ENCODE results near the gene CLSTN2.

The CLSTN2 gene

GRCh38 chr3:140529096-140529495 is 594.1 kb downstream of the CLSTN2 start:
- no peak for DNase-seq

DNA sequence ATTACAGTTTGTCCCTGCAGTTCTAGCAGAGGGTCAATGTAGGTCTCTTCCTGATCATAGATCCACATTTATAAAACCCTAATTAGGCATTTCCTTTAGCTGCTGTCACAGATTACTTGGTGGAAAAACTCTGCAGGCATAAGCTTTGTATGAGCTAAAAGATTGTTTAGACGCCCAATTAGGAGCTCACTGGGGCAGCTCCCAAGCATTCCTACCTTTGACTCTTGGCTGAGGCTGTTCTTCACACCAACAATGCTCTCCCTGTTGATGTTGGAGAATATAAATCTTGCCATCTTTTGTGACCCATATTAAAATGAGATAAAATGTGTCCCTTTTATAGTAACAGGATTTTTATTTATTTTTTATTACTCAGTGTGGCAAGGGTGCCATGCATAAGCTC is 594.6 kb downstream of the CLSTN2 start:
- DNase-seq: no peak

DNA sequence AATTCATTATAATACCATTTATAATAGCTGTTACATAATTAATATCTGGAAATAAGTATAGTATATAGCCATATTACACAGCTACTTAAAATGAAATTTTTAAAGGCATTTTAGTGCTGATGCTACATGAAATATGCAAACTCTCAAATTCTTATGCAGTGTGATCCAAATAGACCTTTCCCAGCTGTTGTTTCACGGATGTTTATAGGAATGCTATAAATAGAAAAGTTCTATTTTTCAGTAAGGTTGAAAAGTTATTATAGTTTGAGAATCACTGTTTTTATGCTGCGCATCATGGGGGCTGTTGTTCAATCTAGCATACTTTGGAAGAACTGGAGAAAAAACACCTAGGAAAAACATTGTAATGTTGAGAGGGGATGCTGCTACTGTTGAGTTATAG is 595.1 kb downstream of the CLSTN2 start:
- no peak for DNase-seq

- no peak for DNase-seq
Observed at GRCh38 chr3:140530603-140531002, 595.6 kb downstream of the CLSTN2 start.

GRCh38 chr3:140532793-140533330 is 597.9 kb downstream of the CLSTN2 start:
- DNase-seq: no peak

DNA sequence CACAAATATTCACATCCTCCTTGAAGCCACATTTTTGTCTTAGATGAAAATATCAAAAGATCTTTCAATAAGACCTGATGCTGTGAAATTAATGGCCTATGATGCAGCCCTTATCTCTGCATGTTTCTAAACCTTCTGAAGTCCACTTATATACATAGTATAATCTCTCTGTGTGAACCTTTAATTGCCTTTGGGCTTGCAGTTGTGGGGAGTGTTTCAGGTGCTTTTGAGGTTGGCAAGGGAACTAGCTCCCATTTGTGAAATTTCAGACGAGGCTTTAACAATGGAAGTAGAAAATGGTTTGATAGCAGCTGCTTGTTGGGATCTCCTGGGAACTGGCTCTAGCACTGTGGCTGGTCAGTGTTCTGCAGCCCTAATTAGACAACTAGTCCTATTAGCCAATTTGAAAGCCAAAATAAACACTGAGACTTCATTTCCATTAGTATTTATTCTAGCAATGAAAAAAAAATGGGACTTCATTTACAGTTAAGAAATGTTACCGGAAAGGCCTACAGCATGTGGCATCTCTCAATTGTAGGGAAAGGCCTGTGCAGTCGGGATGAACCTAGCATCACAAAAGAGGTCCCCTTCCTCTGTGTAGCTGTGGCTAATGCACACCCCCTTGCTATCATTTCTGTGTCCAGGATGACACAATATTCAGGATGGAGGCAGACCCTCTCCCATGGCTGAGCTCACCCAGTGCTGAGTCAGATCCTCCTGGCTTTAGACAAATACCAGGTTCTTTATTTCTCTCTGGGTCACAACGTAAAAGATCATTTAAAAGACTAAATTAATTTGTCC is 602.1 kb downstream of the CLSTN2 start:
- DNase-seq: no peak

GRCh38 chr3:140537727-140538082 is 602.7 kb downstream of the CLSTN2 start:
- no peak for DNase-seq

- DNase-seq: no peak
Observed at GRCh38 chr3:140540262-140540661, 605.3 kb downstream of the CLSTN2 start.

- no peak for DNase-seq
Observed at GRCh38 chr3:140541975-140542653, 607.1 kb downstream of the CLSTN2 start.

DNA sequence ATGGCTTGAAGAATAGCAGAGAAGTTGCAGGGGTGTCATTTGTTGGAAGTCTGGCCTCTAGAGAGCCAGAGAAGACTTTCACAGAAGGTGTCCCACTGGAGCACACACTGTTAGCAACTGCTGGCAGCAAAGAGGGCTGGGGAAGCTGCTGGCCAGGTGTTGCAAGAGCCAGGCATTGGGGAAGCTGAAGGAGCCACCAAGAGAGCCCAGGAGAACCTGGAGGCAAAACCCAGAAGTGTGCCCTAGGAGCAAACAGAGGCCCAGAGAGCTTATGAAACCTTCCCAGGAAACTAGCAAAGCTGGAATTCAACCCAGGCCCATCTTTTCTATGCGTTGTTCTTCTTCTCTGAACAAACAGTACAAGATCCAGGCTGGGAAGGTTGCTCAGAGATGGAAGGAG is 610.2 kb downstream of the CLSTN2 start:
- no peak for DNase-seq

DNA sequence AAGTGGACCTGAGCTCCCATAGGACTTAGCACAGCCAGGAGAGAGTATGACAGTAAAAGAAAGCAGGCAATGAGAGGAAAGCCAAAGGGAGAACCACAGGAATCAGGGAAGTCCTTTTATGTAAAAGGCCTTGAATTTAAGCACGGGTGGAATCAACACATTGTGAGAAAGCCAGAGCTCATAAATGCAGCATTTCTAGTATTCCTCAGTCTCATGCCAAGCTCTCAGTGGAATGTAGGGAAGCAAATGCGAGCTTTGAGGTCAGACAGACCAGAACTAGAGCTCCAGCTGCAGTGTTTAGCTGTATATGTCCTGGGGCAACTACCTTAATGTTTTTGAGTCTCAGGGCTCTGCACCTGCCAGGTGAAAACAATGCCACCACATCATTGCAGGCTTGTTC is 610.8 kb downstream of the CLSTN2 start:
- DNase-seq: no peak

DNA sequence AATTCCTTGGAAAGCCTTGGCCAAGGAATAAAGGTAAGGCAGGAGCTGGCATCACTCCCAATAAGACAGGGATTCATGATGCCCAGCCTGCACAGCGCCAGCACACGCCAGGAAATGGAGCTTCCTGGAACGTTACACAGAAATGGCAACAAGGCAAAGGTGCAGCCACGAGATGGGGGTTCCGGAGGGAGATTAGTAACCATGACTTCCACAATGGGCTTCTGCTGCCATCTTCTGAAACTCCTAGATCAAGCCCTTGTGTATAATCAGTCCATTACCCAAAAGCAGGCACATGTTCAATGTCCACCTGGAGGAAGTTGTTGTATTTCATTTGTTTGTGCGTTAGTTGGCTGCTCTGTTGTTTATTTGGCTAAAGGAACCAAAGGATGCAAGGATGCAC is 611.7 kb downstream of the CLSTN2 start:
- no peak for DNase-seq

- no peak for DNase-seq
Observed at GRCh38 chr3:140552403-140552802, 617.4 kb downstream of the CLSTN2 start.

- DNase-seq: no peak
Observed at GRCh38 chr3:140552898-140553297, 617.9 kb downstream of the CLSTN2 start.

DNA sequence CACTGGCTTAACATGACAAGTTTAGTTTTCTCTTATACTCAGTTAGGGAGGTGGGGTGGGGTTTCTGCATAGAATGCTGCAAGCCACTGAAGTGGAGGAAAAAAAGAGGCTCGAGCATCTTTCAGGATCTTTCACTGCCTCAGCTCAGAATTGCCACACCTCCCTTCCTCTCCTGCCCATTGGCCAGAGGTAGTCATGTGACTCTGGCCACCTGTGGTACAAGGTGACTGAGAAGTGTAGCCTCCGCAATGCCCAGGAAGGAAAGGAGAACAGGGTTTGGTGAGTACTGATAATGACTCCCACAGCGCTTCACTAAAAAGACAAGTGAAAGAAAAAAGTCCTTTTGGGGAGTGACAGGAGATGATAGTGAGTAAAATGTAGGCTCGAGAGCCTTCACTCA is 618.6 kb downstream of the CLSTN2 start:
- DNase-seq: no peak

DNA sequence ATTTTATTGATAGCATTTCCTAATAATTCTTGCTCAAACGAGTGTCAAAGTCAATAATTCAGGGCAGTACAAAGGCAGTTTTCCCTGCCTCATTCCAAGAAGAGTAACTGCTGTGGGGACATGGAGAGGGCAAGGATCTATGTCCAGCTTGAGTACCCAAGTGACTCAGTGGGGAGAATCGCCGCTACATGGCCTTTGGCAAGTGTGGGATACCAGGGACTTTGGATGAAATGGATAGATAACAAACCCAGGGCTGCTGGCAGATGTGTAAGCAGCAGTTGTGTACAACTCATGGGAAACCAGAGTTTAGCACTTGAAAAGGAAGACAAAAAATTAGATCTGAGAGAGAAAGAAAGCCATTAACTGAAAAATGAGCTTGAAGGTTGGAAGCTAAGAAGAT is 620.7 kb downstream of the CLSTN2 start:
- DNase-seq: no peak

GRCh38 chr3:140557476-140557875 is 622.5 kb downstream of the CLSTN2 start:
- no peak for DNase-seq

DNA sequence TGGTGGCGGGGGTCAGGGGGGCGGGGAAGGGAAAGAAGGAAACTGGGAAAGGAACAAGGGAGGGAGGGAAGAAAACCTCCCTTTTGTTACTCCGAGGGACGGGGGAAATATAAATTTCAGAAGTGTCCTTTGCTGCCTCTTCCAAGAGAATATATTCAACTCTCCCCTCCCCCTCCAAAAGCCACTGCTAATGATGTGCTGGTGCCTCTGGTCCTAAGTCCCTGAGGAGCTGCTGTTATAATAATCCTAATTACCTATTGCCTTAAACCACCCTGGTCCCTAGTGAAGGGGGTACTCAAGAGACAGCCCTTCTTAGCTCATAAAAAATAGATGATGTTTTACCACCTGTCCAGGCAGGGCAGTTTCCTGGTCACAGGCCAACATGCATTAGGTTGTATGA is 624.6 kb downstream of the CLSTN2 start:
- no peak for DNase-seq

DNA sequence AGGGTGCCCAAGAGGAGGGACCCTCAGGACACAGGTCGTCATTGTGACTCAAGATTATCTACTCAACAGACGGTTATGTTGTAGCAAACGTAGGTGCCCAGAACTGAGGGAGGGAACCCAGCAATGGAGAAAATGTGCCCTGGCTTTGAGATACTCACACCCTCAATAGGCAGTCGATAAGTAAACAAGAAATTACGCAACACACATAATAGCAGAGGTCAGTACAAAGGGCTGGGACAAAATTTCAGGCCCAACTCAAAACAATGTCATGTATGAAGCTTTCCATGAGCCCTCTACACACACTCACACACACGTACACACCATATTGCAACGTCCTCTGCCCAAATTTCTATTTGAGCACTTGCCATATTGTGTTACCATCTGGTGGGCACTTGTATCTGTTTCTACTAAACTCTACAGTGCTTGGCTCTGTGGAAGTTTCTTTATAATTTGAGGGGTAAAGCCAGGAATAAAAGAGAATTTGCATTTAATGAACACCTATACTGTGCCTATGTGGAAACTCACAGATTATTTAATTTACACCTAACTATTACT is 628.3 kb downstream of the CLSTN2 start:
- no peak for DNase-seq

- no peak for DNase-seq
Observed at GRCh38 chr3:140568131-140568530, 633.1 kb downstream of the CLSTN2 start.

GRCh38 chr3:140568842-140569520 is 634.0 kb downstream of the CLSTN2 start:
- no peak for DNase-seq

DNA sequence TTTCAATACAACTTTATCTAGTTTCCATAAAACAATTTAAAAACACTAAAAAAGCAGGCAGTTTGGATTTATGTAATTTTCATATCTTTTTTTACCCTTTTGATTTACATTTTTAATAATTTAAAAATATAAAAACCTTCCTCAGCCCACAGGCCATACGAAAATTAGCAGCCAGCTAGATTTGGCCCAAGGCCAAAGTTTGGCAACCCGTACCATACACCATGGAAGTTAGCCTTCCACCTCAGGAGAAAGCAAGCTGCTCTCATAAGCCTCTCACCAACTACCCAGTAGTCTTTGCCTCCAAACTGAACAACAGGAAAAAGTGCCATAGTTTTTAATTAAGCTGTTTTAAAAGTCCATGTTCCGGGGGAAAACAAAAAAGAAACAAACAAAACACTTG is 635.6 kb downstream of the CLSTN2 start:
- no peak for DNase-seq

- no peak for DNase-seq
Observed at GRCh38 chr3:140571836-140572235, 636.9 kb downstream of the CLSTN2 start.

DNA sequence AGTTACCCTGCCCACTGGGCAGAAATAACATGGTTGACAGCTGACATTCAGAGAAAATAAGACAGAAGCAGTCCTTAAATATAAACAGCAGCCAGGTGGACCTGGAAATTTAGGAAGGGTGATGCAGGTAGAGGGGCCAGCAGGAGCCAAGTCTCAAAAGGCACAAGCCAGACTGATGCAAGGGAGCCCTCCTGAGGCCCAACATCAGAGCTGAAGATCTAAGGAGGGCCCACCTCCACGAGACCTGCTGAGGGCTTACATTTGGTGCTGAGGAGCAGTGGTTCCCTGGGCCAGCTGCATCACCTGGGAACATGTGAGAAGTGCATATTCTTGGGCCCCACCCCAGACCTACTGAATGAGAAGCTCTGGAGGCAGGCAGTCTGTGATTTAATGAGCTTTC is 637.3 kb downstream of the CLSTN2 start:
- DNase-seq: no peak

All from NCI-H510A (cell line).